Measurements from ENCODE around the gene MAEA.
"Not testable (repeated sequence)": the region's sequence is repeated elsewhere in the genome, so short reads cannot be mapped to it uniquely, and the experiment has no call there.

The MAEA gene

GRCh38 chr4:1277667-1278665, 11.7 kb upstream of the MAEA start:
- DNase-seq (ENCODE audit: low read depth in 2 of 2) = no peak

DNA sequence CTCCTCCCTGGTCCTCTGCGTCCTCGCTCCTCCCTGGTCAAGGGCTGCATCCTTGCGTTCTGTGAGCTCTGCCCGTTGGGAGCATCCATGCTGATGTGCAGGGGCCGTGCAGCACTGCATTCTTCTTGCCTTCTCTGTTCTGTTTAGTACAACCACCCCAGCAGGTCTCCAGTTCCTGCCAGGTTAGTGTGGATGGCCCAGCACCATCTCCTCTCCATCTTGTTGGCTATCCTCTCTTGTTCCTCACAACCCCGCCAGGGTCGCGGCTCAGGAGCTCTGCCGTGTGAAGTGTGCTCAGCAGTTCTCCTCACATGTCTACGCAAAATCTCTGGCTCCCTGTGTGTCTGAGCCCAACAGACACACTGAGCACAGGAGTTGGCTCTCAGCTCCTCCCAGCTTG, 10.4 kb upstream of the MAEA start:
- no peak for DNase-seq (ENCODE audit: low read depth in 2 of 2)

GRCh38 chr4:1283711-1284110, 6.0 kb upstream of the MAEA start:
- no peak for DNase-seq (ENCODE audit: low read depth in 2 of 2)

DNA sequence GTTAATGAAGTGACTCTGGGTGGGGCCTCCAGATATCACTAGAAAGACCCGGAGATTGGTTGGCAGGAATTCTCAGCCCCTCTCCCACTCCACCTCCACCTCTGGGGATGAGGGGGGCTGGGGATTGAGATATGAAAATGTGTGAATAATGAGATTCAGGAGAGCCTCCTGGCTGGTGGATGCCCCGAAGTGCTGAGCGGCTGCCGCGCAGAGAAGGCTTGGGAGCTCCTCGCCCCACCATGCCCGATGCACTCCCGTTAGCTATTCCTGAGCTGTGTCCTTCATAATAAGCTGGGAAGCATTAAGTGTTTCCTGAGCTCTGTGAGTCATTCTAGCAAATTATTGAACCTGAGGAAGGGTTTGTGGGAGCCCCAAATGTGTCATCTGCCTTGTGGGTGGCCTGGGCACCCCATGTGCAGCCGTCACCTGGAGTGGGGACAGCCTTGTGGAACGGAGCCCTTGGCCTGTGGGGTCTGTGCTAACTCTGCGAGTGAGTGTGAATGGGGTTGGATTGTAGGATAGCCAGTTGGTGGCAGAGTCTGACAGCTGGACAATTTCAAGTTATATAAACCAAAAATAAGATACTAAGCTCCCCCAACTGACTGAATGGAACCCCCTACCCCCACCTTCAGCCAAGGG, 4.4 kb upstream of the MAEA start:
- no peak for DNase-seq (ENCODE audit: low read depth in 2 of 2)

GRCh38 chr4:1285790-1286553, 3.7 kb upstream of the MAEA start:
- no peak for DNase-seq (ENCODE audit: low read depth in 2 of 2)

GRCh38 chr4:1288786-1289185, 905 bp upstream of the MAEA start:
- no peak for DNase-seq (ENCODE audit: low read depth in 2 of 2)

DNA sequence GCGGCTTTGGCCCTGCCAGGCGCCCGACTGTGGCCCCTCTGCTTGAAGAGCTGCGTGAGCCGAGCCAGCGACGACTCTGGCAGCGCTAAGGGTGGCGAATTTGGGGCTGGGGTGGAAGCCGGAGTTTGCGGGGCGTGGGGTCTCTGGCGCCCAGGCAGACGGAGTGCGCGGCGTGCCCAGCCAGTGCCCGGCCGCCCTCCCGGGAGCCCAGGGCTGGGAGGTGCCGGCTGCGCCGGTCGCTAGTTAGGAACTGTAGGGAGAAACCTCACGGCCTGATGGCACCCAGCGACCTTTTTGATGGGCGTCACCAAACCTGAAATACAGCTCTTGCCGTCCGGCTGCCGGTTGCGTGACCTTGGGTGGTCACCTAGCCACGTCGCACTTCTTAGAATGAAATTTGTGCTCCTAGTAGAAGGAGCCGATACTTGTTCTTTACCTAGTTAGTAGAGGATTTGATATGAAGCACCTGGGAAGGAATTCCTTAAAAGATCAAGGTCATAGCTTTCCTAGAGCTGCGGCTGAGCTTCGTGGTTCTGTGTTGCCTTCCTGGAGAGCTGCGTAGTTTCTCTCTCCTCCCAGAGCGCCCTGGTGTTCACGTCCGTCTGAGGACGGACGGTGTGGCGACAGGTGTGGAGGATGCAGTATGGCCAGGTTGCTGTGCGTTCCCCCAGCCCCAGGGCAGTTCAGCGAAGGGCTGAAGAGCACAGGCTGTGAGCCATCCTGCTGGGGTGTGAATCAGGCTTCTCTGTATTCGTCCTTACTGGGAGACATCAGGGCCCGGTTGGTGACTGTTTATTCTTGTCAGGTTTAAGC, 680 bp downstream of the MAEA start:
- no peak for DNase-seq (ENCODE audit: low read depth in 2 of 2)

- DNase-seq (ENCODE audit: low read depth in 2 of 2) = no peak
Measured at GRCh38 chr4:1291091-1291490, 1.4 kb downstream of the MAEA start.

DNA sequence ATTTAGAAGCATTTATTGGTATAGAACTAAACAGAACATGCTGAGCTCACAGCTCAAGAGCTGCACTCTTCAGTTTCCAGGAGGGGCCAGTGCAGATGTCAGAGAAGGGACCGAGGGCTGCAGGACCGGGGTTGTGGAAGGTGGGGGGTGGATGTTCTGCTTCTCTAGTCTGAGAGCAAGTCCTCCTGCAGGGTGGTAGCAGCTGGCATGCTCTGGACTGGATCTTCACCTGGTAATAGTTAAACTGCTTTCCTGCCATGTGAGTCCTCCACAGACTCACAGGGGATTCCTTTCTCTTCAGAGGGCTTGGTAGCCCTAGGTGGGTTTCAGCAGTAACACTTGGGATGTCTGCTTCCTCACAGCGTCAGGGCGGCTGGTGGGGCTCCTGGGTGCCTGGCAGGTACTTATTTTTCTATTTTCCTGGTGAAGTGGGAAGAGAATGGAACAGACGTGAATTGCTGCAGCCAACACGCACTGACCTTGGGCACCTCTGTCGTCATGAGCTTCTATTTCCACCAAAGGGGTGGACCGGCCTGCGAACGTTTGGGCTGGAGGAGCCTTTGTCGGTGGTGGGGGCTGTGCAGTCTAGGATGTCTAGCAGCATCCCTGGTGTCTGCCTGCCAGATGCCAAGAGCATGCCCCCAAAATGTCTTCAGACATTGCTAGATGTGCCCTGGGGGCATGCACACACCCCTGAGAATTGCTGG, 2.5 kb downstream of the MAEA start:
- no peak for DNase-seq (ENCODE audit: low read depth in 2 of 2)

- DNase-seq (ENCODE audit: low read depth in 2 of 2) = not testable (repeated sequence)
Measured at GRCh38 chr4:1292703-1293011, 3.0 kb downstream of the MAEA start.

DNA sequence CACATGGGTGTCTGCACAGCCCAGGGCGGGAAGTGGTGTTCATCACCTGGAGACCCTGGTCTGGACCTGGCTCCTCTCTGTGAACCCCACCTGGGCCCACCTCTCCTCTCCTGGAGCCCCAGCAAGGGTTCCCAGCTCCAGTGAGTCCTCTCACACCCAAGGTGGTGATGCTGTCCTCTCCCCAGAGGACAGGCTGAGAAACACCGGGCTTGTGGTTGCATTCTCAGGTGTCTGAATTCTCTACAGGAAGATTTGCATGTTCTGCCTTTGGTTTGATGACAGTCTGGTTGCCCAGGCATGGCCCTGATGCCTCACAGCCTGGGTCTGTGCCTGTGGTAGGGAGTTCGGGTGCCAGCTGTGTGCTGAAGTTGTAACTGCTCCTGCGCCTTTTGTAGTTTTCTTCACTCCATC, 3.8 kb downstream of the MAEA start:
- DNase-seq (ENCODE audit: low read depth in 2 of 2) = no peak

GRCh38 chr4:1293991-1294390, 4.3 kb downstream of the MAEA start:
- DNase-seq (ENCODE audit: low read depth in 2 of 2) = no peak

DNA sequence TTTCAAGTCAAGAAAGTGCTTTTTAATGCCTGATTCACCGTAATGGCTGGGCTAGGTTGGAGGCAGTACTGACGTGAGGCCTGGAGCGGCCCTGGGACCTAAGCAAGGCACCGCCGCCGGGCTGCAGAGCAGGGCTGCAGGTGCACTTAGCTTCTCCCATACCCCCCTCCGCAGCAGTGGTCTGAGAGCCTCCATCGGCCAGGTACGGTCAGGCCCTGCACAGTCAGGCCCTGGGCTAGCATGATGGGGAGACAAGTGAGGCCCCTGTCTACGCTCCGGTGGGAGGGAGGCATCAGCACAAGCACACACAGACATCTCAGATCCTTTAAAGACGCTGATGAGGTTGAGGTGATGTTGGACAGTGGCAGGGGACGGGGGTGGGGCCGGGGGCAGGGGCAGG, 4.7 kb downstream of the MAEA start:
- DNase-seq (ENCODE audit: low read depth in 2 of 2) = no peak

DNA sequence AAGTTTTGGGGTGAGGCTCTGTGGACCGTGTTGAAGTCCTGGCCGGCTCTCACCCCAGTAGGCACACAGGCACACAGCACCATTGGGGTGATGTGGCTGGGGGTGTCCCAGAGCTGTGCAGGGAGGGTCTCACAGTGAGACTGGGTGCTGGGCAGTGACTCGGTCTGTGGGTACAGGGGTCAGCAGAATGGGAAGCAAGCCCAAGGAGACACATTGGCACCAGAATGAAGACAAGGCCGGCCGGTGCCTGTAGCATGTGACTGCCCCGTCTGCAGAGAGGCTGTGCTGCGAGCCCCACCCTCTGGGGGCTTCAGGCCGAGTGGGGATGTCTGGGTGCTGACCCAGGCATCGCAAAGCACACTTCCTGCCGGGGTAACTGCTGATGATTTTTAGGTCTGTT, 5.2 kb downstream of the MAEA start:
- no peak for DNase-seq (ENCODE audit: low read depth in 2 of 2)

DNA sequence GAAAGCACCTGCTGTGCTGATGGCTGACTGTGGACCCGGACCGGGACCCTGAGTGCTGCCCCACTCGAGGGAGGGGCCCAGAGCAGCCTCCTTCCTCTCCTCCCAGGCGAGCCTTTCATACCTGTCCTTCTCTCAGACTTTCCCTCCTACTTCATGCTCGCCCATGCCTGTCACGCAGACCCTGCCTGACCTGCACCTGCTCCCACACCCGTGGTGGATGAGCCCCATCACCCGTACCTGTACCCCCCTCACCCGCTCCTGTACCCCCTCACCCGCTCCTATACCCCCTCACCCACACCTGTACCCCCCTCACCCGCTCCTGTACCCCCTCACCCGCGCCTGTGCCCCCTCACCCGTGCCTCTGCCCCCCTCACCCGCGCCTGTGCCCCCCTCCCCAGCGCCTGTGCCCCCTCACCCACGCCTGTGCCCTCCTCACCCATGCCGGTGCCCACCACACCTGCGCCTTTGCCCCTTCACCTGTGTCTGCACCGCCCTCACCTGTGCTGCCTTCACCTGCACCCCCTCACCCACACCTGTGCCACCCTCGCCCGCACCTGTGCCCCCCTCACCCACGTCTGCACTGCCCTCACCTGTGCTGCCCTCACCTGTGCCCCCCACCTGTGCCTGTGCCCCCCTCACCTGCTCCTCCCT, 5.8 kb downstream of the MAEA start:
- no peak for DNase-seq (ENCODE audit: low read depth in 2 of 2)

GRCh38 chr4:1296324-1297022, 6.8 kb downstream of the MAEA start:
- DNase-seq (ENCODE audit: low read depth in 2 of 2) = no peak

DNA sequence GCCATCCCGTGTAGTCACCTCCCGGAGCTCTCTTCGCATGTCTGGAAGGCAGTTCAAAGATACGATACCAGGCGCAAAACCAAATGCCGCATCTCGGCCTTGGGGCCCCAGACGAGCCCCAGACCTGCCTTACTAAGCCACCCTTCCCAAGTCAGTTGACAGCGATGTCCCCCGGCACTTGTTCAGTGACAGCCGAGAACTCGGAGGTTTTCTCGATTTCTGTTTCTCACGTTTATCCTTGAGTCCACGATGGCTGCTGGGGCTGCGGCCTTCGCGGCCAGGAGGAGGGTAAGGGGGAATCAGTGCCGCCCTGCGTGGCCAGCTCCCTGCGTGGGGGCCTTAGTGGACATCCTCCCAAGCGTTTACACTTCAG, 7.3 kb downstream of the MAEA start:
- DNase-seq (ENCODE audit: low read depth in 2 of 2) = no peak

DNA sequence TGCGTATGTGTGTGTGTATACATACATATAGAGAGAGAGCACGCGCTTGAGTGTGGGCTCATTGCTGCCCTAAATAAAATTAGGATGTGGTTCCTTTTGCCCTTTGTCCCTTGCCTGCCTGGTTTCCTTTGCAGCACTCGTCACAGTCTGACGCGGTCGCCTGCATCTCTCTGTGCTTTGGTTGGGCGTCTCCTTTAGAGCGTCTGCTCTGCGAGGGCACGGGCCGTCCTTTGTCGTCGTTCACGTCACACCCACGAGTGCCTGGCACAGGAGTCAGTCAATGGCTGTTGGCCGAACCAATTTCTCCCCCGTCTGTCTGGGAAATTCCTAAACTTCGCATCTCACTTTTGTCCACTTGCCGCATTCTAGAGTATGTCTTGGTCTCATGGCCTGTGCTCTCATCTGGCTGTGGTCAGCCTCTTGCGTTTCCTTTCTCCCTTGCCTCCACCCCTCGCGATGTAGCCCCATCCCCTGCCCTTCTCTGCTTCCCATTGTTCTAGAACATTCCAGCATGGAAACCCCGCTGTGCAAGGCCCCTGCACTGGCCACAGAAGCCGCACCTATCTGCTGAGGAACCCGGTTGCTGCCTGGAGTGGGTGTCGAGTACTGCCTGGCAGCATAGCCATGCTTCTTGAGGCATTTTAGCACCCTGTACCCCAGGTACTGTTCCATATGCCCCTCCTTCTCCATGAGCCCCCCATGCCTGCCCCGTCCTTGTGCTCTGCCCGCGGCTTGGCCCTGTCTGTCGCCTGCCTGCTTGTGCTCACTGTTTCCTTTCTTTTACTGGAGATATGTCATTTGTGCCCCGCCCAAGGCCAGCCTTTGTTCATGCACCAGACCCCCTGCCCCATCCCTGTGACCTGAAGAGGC, 8.0 kb downstream of the MAEA start:
- DNase-seq (ENCODE audit: low read depth in 2 of 2) = no peak

GRCh38 chr4:1298461-1298860, 8.8 kb downstream of the MAEA start:
- DNase-seq (ENCODE audit: low read depth in 2 of 2) = no peak

Data from stimulated activated CD8-positive, alpha-beta memory T cell treated with anti-CD3 and anti-CD28 coated beads, Interleukin-7, amount 100 ng/mL, for 1 hour (primary cell).